ENCODE data around the gene GLB1L3.

DNA sequence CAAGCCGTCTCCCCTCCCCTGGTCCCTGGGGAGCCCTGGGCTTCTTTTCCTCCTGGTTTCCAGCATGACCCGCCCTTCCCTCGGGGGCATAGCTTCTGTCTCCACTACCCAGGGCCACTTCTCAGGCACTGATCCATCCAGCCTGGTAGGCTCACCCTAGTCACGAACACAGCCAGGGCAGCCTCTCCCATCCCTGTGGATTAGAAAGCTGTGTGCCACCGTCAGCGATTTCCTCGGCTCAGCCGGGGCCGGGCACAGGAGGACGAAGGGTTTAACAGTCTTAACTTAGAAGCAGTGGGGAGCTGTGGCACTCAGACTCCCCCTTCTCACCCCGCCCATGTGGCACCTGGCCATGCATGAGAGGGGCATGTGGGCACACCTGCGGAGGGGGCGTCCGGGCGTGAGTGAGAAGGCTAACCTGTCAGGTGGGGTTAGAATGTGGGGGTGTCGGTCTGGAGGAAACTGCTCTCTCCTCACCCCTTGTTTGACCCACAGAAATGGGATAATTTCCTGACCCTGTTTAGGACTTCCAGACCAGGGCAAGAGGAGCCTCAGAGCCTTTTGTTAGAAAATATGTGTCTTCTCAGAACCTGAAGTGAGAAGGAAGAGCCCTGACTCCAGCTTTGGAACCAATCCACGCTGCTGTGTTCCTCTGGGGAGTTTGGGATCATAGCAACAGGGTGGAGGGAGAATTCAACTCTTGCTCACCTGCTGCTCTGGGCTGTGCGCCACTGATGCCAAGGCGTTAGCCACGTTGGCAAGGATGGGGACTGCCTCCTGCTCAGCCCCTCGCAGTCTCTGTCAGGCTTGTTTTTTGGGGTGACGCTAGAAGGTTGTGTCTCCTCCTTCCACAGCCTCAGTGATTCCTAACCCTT, 70.2 kb downstream of the GLB1L3 start:
- TF ChIP-seq, protein P1, sequence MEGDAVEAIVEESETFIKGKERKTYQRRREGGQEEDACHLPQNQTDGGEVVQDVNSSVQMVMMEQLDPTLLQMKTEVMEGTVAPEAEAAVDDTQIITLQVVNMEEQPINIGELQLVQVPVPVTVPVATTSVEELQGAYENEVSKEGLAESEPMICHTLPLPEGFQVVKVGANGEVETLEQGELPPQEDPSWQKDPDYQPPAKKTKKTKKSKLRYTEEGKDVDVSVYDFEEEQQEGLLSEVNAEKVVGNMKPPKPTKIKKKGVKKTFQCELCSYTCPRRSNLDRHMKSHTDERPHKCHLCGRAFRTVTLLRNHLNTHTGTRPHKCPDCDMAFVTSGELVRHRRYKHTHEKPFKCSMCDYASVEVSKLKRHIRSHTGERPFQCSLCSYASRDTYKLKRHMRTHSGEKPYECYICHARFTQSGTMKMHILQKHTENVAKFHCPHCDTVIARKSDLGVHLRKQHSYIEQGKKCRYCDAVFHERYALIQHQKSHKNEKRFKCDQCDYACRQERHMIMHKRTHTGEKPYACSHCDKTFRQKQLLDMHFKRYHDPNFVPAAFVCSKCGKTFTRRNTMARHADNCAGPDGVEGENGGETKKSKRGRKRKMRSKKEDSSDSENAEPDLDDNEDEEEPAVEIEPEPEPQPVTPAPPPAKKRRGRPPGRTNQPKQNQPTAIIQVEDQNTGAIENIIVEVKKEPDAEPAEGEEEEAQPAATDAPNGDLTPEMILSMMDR (IDR thresholded peaks at IDR 0.05; ENCODE audit: insufficient read depth, low read length), result no peak
- TF ChIP-seq POLR2AphosphoS5 (IDR thresholded peaks at IDR 0.05; ENCODE audit: low read depth), result no peak
- no peak for TF ChIP-seq GABPA (IDR thresholded peaks at IDR 0.05; ENCODE audit: low read depth)
- no peak for TF ChIP-seq REST (IDR thresholded peaks at IDR 0.05; ENCODE audit: insufficient replicate concordance, low read depth)
- no peak for TF ChIP-seq SPI1 (IDR thresholded peaks at IDR 0.05; ENCODE audit: borderline replicate concordance, low read depth)

Measured in HL-60 (cell line).